Esophagus (tissue), 2 donors: ENCODE results near the gene MED4. TPM values are rescaled to one million over a fixed set of nuclear protein-coding genes. Genes with fewer than 3 reads are reported as not detected.
A peak's percentile ranks its signal among the peaks of the same experiment; 100 is the strongest.

Experiments used
- H3K27ac ChIP-seq, 2 donors: one replicate each; pipeline ENCODE4 v1.5.1; 2013; ENCODE audit warnings: low read depth in 2 of 2, mild to moderate bottlenecking in 2 of 2, inconsistent platforms in 1 of 2, low read length in 1 of 2, moderate library complexity in 1 of 2
- H3K27me3 ChIP-seq, 2 donors: one replicate each; pipeline ENCODE4 v1.6.1; 2013; ENCODE audit warnings: low read length in 2 of 2, control low read depth in 1 of 2, mild to moderate bottlenecking in 1 of 2; ENCODE audit not compliant: insufficient read depth in 2 of 2, control insufficient read depth in 1 of 2
- H3K36me3 ChIP-seq, 2 donors: one replicate each; pipeline ENCODE4 v1.6.1; 2013; ENCODE audit warnings: low read length in 1 of 2; ENCODE audit not compliant: control insufficient read depth in 2 of 2, insufficient read depth in 2 of 2
- H3K4me1 ChIP-seq, 2 donors: one replicate each; pipeline ENCODE4 v1.6.1; 2013; ENCODE audit warnings: low read length in 1 of 2; ENCODE audit not compliant: control insufficient read depth in 2 of 2, insufficient read depth in 2 of 2
- H3K4me3 ChIP-seq, 2 donors: one replicate each; pipeline ENCODE4 v1.5.1; 2013; ENCODE audit warnings: low read length in 2 of 2, mild to moderate bottlenecking in 2 of 2, low read depth in 1 of 2, moderate library complexity in 1 of 2
- H3K9me3 ChIP-seq, 2 donors: one replicate each; pipeline ENCODE4 v1.6.1; 2013; ENCODE audit warnings: mild to moderate bottlenecking in 2 of 2, low read depth in 1 of 2, low read length in 1 of 2, moderate library complexity in 1 of 2; ENCODE audit not compliant: control insufficient read depth in 2 of 2, insufficient read depth in 1 of 2
- WGBS, 2 donors: extraction: QIAGEN DNeasy Blood & Tissue Kit; methylation state at CpG; one replicate each; pipeline ENCODE4 v1.1.7; 2013; 5-methylcytosine and 5-hydroxymethylcytosine counted together
- polyA plus RNA-seq, 2 donors: library from polyadenylated mRNA; stranded (reverse); fragments of 200-250 nt; gene quantifications; one replicate each; pipeline ENCODE4 v1.2.3, GENCODE V29; 2013
- donor health status: healthy with polysubstance abuse.
- donor health status: Bipolar disorder and iron deficiency.

The MED4 gene
- polyA plus RNA-seq, 2 donors = 48.9 to 49.7 TPM

- Histone ChIP-seq H3K4me1 (peaks cover under 1 to 3% of the 10 kb centered on the region in 2 donors), H3K4me3 (no peak overlapping the region), H3K27ac (no peak overlapping the region), H3K27me3 (no peaks in the 10 kb centered on the region), H3K9me3 (no peaks in the 10 kb centered on the region), H3K36me3 (no peaks in the 10 kb centered on the region)
- WGBS, 2 donors = 81 to 87% methylated on average over 4 of the region's 4 CpGs
Measured at GRCh38 chr13:48097793-48098192, 2.9 kb upstream of the MED4 start.

- Histone ChIP-seq H3K27ac (no peak overlapping the region), H3K9me3 (no peaks in the 10 kb centered on the region), H3K4me3 (no peak overlapping the region), H3K4me1 (peaks cover 3% of the 10 kb centered on the region in 2 donors), H3K36me3 (no peaks in the 10 kb centered on the region), H3K27me3 (no peaks in the 10 kb centered on the region)
- 44 to 52% methylated on average over 3 of the region's 3 CpGs for WGBS, 2 donors
Measured at GRCh38 chr13:48096670-48097069, 1.8 kb upstream of the MED4 start.

GRCh38 chr13:48094404-48094780 is 512 bp downstream of the MED4 start:
- H3K4me1 ChIP-seq = peaks cover 3% of the 10 kb centered on the region in 2 donors
- H3K36me3 ChIP-seq = no peaks in the 10 kb centered on the region
- no peaks in the 10 kb centered on the region for H3K9me3 ChIP-seq
- WGBS, 2 donors = 0% methylated on average over 14 of the region's 14 CpGs
- no peaks in the 10 kb centered on the region for H3K27me3 ChIP-seq
- H3K27ac ChIP-seq = peak overlapping the region; percentile 72 to 77
- H3K4me3 ChIP-seq = peak overlapping the region; percentile 91 to 94

GRCh38 chr13:48093588-48093987 is 1.3 kb downstream of the MED4 start:
- Histone ChIP-seq H3K27me3 (no peaks in the 10 kb centered on the region), H3K4me1 (peaks cover 3% of the 10 kb centered on the region in 2 donors), H3K4me3 (peak overlapping the region in 1 of 2 donors; percentile 91), H3K27ac (no peak overlapping the region), H3K36me3 (no peaks in the 10 kb centered on the region), H3K9me3 (no peaks in the 10 kb centered on the region)
- 61 to 66% methylated on average over 9 of the region's 9 CpGs for WGBS, 2 donors

GRCh38 chr13:48086272-48086671 is 8.6 kb downstream of the MED4 start:
- Histone ChIP-seq H3K4me3 (no peak overlapping the region), H3K9me3 (no peaks in the 10 kb centered on the region), H3K4me1 (no peaks in the 10 kb centered on the region), H3K27me3 (no peaks in the 10 kb centered on the region), H3K36me3 (peaks cover 0 to 5% of the 10 kb centered on the region in 2 donors), H3K27ac (no peak overlapping the region)
- 76 to 80% methylated on average over 2 of the region's 2 CpGs for WGBS, 2 donors

GRCh38 chr13:48081739-48082138 is 13.2 kb downstream of the MED4 start:
- Histone ChIP-seq H3K4me1 (no peaks in the 10 kb centered on the region), H3K9me3 (no peaks in the 10 kb centered on the region), H3K36me3 (peaks cover 7 to 15% of the 10 kb centered on the region in 2 donors), H3K27ac (no peak overlapping the region), H3K4me3 (no peak overlapping the region), H3K27me3 (no peaks in the 10 kb centered on the region)
- WGBS, 2 donors = 93 to 94% methylated on average over 4 of the region's 4 CpGs

- H3K36me3 ChIP-seq = peaks cover 11 to 24% of the 10 kb centered on the region in 2 donors
- H3K4me3 ChIP-seq = no peak overlapping the region
- no peaks in the 10 kb centered on the region for H3K9me3 ChIP-seq
- H3K27ac ChIP-seq = peak overlapping the region in 1 of 2 donors; percentile 17
- no peaks in the 10 kb centered on the region for H3K27me3 ChIP-seq
- H3K4me1 ChIP-seq = no peaks in the 10 kb centered on the region
- WGBS, 2 donors = 46 to 47% methylated on average over 2 of the region's 2 CpGs
Measured at GRCh38 chr13:48078251-48078656, 16.6 kb downstream of the MED4 start.

- H3K36me3 ChIP-seq = peaks cover 17 to 22% of the 10 kb centered on the region in 2 donors
- no peak overlapping the region for H3K27ac ChIP-seq
- no peaks in the 10 kb centered on the region for H3K4me1 ChIP-seq
- H3K4me3 ChIP-seq = no peak overlapping the region
- WGBS, 2 donors = 91% methylated on average over 2 of the region's 2 CpGs
- H3K9me3 ChIP-seq = peaks cover 0 to 6% of the 10 kb centered on the region in 2 donors
- no peaks in the 10 kb centered on the region for H3K27me3 ChIP-seq
Measured at GRCh38 chr13:48074006-48074405, 20.9 kb downstream of the MED4 start.

- H3K9me3 ChIP-seq = peaks cover 0 to 6% of the 10 kb centered on the region in 2 donors
Measured at GRCh38 chr13:48072787-48073186, 22.1 kb downstream of the MED4 start.

GRCh38 chr13:48072304-48072703 is 22.6 kb downstream of the MED4 start:
- peaks cover 13 to 22% of the 10 kb centered on the region in 2 donors for H3K36me3 ChIP-seq
- H3K9me3 ChIP-seq = peaks cover 0 to 6% of the 10 kb centered on the region in 2 donors
- no peak overlapping the region for H3K4me3 ChIP-seq
- no peaks in the 10 kb centered on the region for H3K4me1 ChIP-seq
- no peaks in the 10 kb centered on the region for H3K27me3 ChIP-seq
- no peak overlapping the region for H3K27ac ChIP-seq
- WGBS, 2 donors = 85 to 94% methylated on average over 3 of the region's 3 CpGs

More at GRCh38 chr13:48072787-48073186, 22.1 kb downstream of the MED4 start:
- no peaks in the 10 kb centered on the region for H3K27me3 ChIP-seq
- 98 to 99% methylated on average over 2 of the region's 2 CpGs for WGBS, 2 donors
- H3K36me3 ChIP-seq = peaks cover 13 to 20% of the 10 kb centered on the region in 2 donors
- H3K27ac ChIP-seq = no peak overlapping the region
- no peaks in the 10 kb centered on the region for H3K4me1 ChIP-seq
- H3K4me3 ChIP-seq = no peak overlapping the region
